ENCODE data around the gene PDE6H. TPM values are rescaled to one million over a fixed set of nuclear protein-coding genes. Genes with fewer than 3 reads are reported as not detected.

The PDE6H gene
- total and polyA plus RNA-seq, 2 donors (not counting 3 experiments of a cell fraction or from before 2014, with no cell fraction given) = not detected

DNA sequence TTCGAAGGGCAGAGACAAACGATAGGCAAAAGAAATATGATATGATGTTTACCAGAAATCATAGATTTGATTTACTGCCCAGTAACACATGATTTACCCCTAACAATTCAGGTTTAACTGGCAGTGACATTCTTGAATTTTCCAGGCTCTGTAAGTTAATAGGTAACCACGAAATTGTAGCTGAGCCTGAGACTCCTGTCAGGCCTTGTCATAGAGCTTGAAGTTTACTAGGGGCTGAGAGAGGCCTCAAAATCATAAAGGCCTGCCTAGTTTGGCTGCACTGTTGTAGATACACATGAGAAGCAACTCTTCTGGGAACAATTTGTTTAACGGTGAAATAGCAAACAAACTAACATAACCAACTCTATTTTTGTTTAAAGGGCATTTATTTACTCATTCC is 37.8 kb upstream of the PDE6H start:
- no peak overlapping the region for H3K4me2 ChIP-seq (ENCODE audit: insufficient read depth, low read length)
- dilution Hi-C loops (cut with MboI; ENCODE audit: extremely low pct_ligation_motif_present, low sequenced_read_pairs) (no loop called here), intact Hi-C loops (cut with micrococcal nuclease) (no loop called here)
- H3K4me1 ChIP-seq (ENCODE audit: control insufficient read depth, extremely low read depth, insufficient read depth, low read length) = peaks cover 12% of the 10 kb centered on the region
- ChIA-PET CTCF (no interaction called here), POLR2A (no interaction called here)
- H3K9me1 ChIP-seq (replicated peaks; ENCODE audit: control insufficient read depth, extremely low read depth, insufficient read depth, low read length) = no peaks in the 10 kb centered on the region
- H3K79me2 ChIP-seq (ENCODE audit: control insufficient read depth, insufficient read depth, low read length) = no peaks in the 10 kb centered on the region
- no peaks in the 10 kb centered on the region for H4K20me1 ChIP-seq (replicated peaks; ENCODE audit: control insufficient read depth, extremely low read depth, insufficient read depth, low read length)
- TF ChIP-seq EZH2 (IDR thresholded peaks at IDR 0.05; ENCODE audit: borderline replicate concordance, low read depth, low read length, severe bottlenecking) (no peak), MYC (IDR thresholded peaks at IDR 0.05; ENCODE audit: low read depth, low read length) (no peak), JUN (IDR thresholded peaks at IDR 0.05; ENCODE audit: borderline replicate concordance, insufficient read depth, insufficient read length, low read depth) (no peak), GATA2 (IDR thresholded peaks at IDR 0.05; ENCODE audit: insufficient read depth, insufficient read length, low read depth, low read length) (no peak), FOS (IDR thresholded peaks at IDR 0.05; ENCODE audit: borderline replicate concordance, insufficient read depth, low read length) (no peak), POLR2AphosphoS5 (IDR thresholded peaks at IDR 0.05; ENCODE audit: insufficient read depth, low read depth, low read length) (no peak), POLR2A (IDR thresholded peaks at IDR 0.05; ENCODE audit: low read depth, low read length) (no peak)
- TF ChIP-seq, protein P1, sequence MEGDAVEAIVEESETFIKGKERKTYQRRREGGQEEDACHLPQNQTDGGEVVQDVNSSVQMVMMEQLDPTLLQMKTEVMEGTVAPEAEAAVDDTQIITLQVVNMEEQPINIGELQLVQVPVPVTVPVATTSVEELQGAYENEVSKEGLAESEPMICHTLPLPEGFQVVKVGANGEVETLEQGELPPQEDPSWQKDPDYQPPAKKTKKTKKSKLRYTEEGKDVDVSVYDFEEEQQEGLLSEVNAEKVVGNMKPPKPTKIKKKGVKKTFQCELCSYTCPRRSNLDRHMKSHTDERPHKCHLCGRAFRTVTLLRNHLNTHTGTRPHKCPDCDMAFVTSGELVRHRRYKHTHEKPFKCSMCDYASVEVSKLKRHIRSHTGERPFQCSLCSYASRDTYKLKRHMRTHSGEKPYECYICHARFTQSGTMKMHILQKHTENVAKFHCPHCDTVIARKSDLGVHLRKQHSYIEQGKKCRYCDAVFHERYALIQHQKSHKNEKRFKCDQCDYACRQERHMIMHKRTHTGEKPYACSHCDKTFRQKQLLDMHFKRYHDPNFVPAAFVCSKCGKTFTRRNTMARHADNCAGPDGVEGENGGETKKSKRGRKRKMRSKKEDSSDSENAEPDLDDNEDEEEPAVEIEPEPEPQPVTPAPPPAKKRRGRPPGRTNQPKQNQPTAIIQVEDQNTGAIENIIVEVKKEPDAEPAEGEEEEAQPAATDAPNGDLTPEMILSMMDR (IDR thresholded peaks at IDR 0.05; ENCODE audit: extremely low read depth in 1 of 2, insufficient read depth in 1 of 2, low read depth in 1 of 2, low read length in 2 of 2) = no peak
- TF ChIP-seq, protein P2, sequence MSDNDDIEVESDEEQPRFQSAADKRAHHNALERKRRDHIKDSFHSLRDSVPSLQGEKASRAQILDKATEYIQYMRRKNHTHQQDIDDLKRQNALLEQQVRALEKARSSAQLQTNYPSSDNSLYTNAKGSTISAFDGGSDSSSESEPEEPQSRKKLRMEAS (IDR thresholded peaks at IDR 0.05; ENCODE audit: insufficient read depth, insufficient read length) = no peak
- H3K4me3 ChIP-seq (replicated peaks in 1 of 3; ENCODE audit: insufficient read depth in 1 of 3, low read depth in 1 of 3, low read length in 3 of 3) = no peak overlapping the region
- H3K27ac ChIP-seq (ENCODE audit: insufficient read depth, low read depth, low read length) = no peak overlapping the region
- DNase-seq (ENCODE audit: low read depth, low spot score) = no peak
- H2AFZ ChIP-seq (ENCODE audit: low read depth, low read length) = no peak overlapping the region
- no peaks in the 10 kb centered on the region for H3K36me3 ChIP-seq (ENCODE audit: control insufficient read depth in 2 of 2, extremely low read depth in 1 of 2, insufficient read depth in 2 of 2, low read length in 2 of 2)
- no peak for FAIRE-seq
- H3K9me3 ChIP-seq (replicated peaks; ENCODE audit: control insufficient read depth, insufficient read depth, low read length) = no peaks in the 10 kb centered on the region
- no TSS peak for BruUV-seq (replicated peaks)
- no peaks in the 10 kb centered on the region for H3K27me3 ChIP-seq (ENCODE audit: control insufficient read depth in 2 of 2, insufficient read depth in 2 of 2, low read length in 2 of 2)
- H3K9ac ChIP-seq (replicated peaks; ENCODE audit: extremely low read depth, insufficient read depth, low read length) = no peak overlapping the region
